ENCODE measurements around the gene ATG13.

DNA sequence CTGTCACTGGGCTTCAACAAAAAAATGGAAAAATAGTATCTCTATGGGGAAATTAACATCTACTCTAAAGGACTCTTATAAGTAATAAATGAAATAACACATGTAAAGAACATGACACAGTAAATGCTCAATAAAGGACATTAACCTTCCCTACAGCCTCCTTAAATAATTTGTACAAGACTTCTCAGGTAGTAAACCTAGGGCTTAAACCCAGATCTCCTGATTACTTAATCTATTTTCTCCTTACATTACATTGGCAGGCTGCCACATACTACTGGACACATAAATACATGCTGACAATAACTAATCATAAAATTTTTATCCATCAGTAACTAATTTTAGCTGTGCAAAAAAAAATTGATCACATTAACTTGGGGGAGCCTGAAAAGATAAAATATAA is 28.4 kb upstream of the ATG13 start:
- TF ChIP-seq, protein P1, sequence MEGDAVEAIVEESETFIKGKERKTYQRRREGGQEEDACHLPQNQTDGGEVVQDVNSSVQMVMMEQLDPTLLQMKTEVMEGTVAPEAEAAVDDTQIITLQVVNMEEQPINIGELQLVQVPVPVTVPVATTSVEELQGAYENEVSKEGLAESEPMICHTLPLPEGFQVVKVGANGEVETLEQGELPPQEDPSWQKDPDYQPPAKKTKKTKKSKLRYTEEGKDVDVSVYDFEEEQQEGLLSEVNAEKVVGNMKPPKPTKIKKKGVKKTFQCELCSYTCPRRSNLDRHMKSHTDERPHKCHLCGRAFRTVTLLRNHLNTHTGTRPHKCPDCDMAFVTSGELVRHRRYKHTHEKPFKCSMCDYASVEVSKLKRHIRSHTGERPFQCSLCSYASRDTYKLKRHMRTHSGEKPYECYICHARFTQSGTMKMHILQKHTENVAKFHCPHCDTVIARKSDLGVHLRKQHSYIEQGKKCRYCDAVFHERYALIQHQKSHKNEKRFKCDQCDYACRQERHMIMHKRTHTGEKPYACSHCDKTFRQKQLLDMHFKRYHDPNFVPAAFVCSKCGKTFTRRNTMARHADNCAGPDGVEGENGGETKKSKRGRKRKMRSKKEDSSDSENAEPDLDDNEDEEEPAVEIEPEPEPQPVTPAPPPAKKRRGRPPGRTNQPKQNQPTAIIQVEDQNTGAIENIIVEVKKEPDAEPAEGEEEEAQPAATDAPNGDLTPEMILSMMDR (IDR thresholded peaks at IDR 0.05), result no peak
- TF ChIP-seq POLR2A (IDR thresholded peaks at IDR 0.05), result no peak

Data from heart left ventricle (tissue), 13 donors.